ENCODE measurements around the gene FCHO2. TPM values are rescaled to one million over a fixed set of nuclear protein-coding genes. Genes with fewer than 3 reads are reported as not detected.
A peak's percentile ranks its signal among the peaks of the same experiment; 100 is the strongest.
"Not testable (repeated sequence)": the region's sequence is repeated elsewhere in the genome, so short reads cannot be mapped to it uniquely, and the experiment has no call there.

The FCHO2 gene
- total RNA-seq, 1 donor from 2014 or later = 13.3 TPM

GRCh38 chr5:72956324-72957140 lies 691 bp downstream of the FCHO2 start:
- DNase-seq = peak; percentile 55
- Mint-ChIP-seq H3K9me3 (ENCODE audit: unreplicated experiment) (peaks cover 7% of the 10 kb centered on the region), H3K4me1 (ENCODE audit: low read depth, unreplicated experiment) (peaks cover 6% of the 10 kb centered on the region), H3K27ac (ENCODE audit: unreplicated experiment) (peak overlapping the region; percentile 83), H3K4me3 (ENCODE audit: unreplicated experiment) (peak overlapping the region; percentile 95), H3K27me3 (ENCODE audit: unreplicated experiment) (peaks cover 7% of the 10 kb centered on the region), H3K36me3 (ENCODE audit: unreplicated experiment) (no peaks in the 10 kb centered on the region)
- TF ChIP-seq CTCF (IDR thresholded peaks at IDR 0.05; ENCODE audit: partially characterized antibody, unreplicated experiment) = no peak

GRCh38 chr5:72957337-72957736 lies 1.5 kb downstream of the FCHO2 start:
- Mint-ChIP-seq H3K9me3 (ENCODE audit: unreplicated experiment) (peaks cover 7% of the 10 kb centered on the region), H3K36me3 (ENCODE audit: unreplicated experiment) (no peaks in the 10 kb centered on the region), H3K4me1 (ENCODE audit: low read depth, unreplicated experiment) (peaks cover 6% of the 10 kb centered on the region), H3K4me3 (ENCODE audit: unreplicated experiment) (peak overlapping the region; percentile 95), H3K27ac (ENCODE audit: unreplicated experiment) (no peak overlapping the region), H3K27me3 (ENCODE audit: unreplicated experiment) (peaks cover 7% of the 10 kb centered on the region)
- no peak for DNase-seq
- TF ChIP-seq CTCF (IDR thresholded peaks at IDR 0.05; ENCODE audit: partially characterized antibody, unreplicated experiment) = no peak

DNA sequence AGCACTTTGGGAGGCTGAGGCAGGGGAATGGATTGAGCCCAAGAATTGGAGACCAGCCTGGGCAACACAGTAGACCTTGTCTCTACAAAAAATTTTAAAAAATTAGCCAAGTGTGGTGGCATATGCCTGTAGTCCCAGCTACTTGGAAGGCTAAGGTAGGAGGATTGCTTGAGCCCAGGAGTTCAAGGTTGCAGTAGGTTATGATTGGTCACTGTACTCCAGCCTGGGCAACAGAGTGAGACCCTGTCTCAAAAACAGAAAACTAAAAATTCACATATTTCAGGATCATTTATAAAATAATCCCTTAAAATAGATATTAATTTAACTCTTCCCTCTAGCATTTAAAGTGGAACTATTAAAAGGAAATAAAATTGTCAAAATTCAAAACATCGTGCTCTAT lies 3.4 kb downstream of the FCHO2 start:
- no peak for DNase-seq
- no peaks in the 10 kb centered on the region for H3K36me3 Mint-ChIP-seq (ENCODE audit: unreplicated experiment)
- H3K4me1 Mint-ChIP-seq (ENCODE audit: low read depth, unreplicated experiment) = peaks cover 6% of the 10 kb centered on the region
- no peak overlapping the region for H3K27ac Mint-ChIP-seq (ENCODE audit: unreplicated experiment)
- TF ChIP-seq CTCF (IDR thresholded peaks at IDR 0.05; ENCODE audit: partially characterized antibody, unreplicated experiment) = no peak
- peaks cover 7% of the 10 kb centered on the region for H3K27me3 Mint-ChIP-seq (ENCODE audit: unreplicated experiment)
- H3K4me3 Mint-ChIP-seq (ENCODE audit: unreplicated experiment) = no peak overlapping the region
- H3K9me3 Mint-ChIP-seq (ENCODE audit: unreplicated experiment) = peaks cover 7% of the 10 kb centered on the region

- DNase-seq; H3K9me3 Mint-ChIP-seq (ENCODE audit: unreplicated experiment); H3K27me3 Mint-ChIP-seq (ENCODE audit: unreplicated experiment); H3K4me3 Mint-ChIP-seq (ENCODE audit: unreplicated experiment); H3K4me1 Mint-ChIP-seq (ENCODE audit: low read depth, unreplicated experiment); H3K27ac Mint-ChIP-seq (ENCODE audit: unreplicated experiment): not testable (repeated sequence)
- H3K36me3 Mint-ChIP-seq (ENCODE audit: unreplicated experiment) = peaks cover 15% of the 10 kb centered on the region
Measured at GRCh38 chr5:72974481-72974880, 18.6 kb downstream of the FCHO2 start.

GRCh38 chr5:72976810-72977209 lies 21.0 kb downstream of the FCHO2 start:
- H3K4me3 Mint-ChIP-seq (ENCODE audit: unreplicated experiment); H3K27ac Mint-ChIP-seq (ENCODE audit: unreplicated experiment); DNase-seq; H3K4me1 Mint-ChIP-seq (ENCODE audit: low read depth, unreplicated experiment); H3K9me3 Mint-ChIP-seq (ENCODE audit: unreplicated experiment); H3K27me3 Mint-ChIP-seq (ENCODE audit: unreplicated experiment): not testable (repeated sequence)
- peaks cover 10% of the 10 kb centered on the region for H3K36me3 Mint-ChIP-seq (ENCODE audit: unreplicated experiment)

GRCh38 chr5:72985719-72986118 lies 29.9 kb downstream of the FCHO2 start:
- no peak overlapping the region for H3K27ac Mint-ChIP-seq (ENCODE audit: unreplicated experiment)
- no peak for TF ChIP-seq CTCF (IDR thresholded peaks at IDR 0.05; ENCODE audit: partially characterized antibody, unreplicated experiment)
- no peak for DNase-seq
- H3K9me3 Mint-ChIP-seq (ENCODE audit: unreplicated experiment) = no peaks in the 10 kb centered on the region
- no peaks in the 10 kb centered on the region for H3K36me3 Mint-ChIP-seq (ENCODE audit: unreplicated experiment)
- H3K4me1 Mint-ChIP-seq (ENCODE audit: low read depth, unreplicated experiment) = no peaks in the 10 kb centered on the region
- H3K4me3 Mint-ChIP-seq (ENCODE audit: unreplicated experiment) = no peak overlapping the region
- no peaks in the 10 kb centered on the region for H3K27me3 Mint-ChIP-seq (ENCODE audit: unreplicated experiment)

All from glutamatergic neuron (in vitro differentiated cells).